H1 (cell line): ENCODE results near the gene LSM11. TPM values are rescaled to one million over a fixed set of nuclear protein-coding genes. Genes with fewer than 3 reads are reported as not detected.

ENCODE experiments used
- CTCF ChIA-PET: fragments of 300-600 bp; sonication (Branson Sonifier 250); formaldehyde crosslinking; loops from one replicate; lab custom pipeline; 2021; ENCODE audit not compliant: partially characterized antibody; lab: Charles Lee
- POLR2A ChIA-PET: fragments of 300-600 bp; sonication (Branson Sonifier 250); formaldehyde crosslinking; loops from one replicate; lab custom pipeline; 2021; ENCODE audit warnings: inconsistent platforms; ENCODE audit not compliant: partially characterized antibody; lab: Charles Lee
- DNase-seq, 2 experiments: peaks; one replicate each; pipeline versions ENCODE4 v3.0.0 to v3.0.0-alpha.2; 2010 to 2022; ENCODE audit warnings: low spot score in 2 of 2, low read depth in 1 of 2, mixed read lengths in 1 of 2
- FAIRE-seq: peaks from 2 replicates; lab custom pipeline; 2011; peaks lifted over from hg19 to GRCh38; lab: Jason Lieb, UNC
- H2AFZ ChIP-seq: 2 replicates; pipeline ENCODE4 v1.8.1; 2012; ENCODE audit warnings: low read length, inconsistent platforms
- H2AK5ac ChIP-seq: 2 replicates; pipeline ENCODE4 v1.6.1; 2013; ENCODE audit warnings: low read depth, low read length
- H2BK120ac ChIP-seq: replicated peaks from 2 replicates; pipeline ENCODE3; 2013; ENCODE audit warnings: low read depth, low read length, inconsistent platforms
- H2BK12ac ChIP-seq: 2 replicates; pipeline ENCODE4 v1.6.1; 2013; ENCODE audit warnings: low read depth, low read length
- H2BK15ac ChIP-seq: 2 replicates; pipeline ENCODE4 v1.6.1; 2013; ENCODE audit warnings: low read length
- H2BK20ac ChIP-seq: 2 replicates; pipeline ENCODE4 v1.6.1; 2013; ENCODE audit warnings: low read length
- H2BK5ac ChIP-seq: 2 replicates; pipeline ENCODE4 v1.6.1; 2013; ENCODE audit warnings: low read depth, low read length
- H3K14ac ChIP-seq: 2 replicates; pipeline ENCODE4 v1.6.1; 2013; ENCODE audit warnings: inconsistent platforms; ENCODE audit not compliant: insufficient read length
- H3K18ac ChIP-seq: 2 replicates; pipeline ENCODE4 v1.6.1; 2013; ENCODE audit warnings: low read length; ENCODE audit errors: extremely low read depth
- H3K23ac ChIP-seq: 2 replicates; pipeline ENCODE4 v1.6.1; 2013; ENCODE audit warnings: inconsistent platforms; ENCODE audit not compliant: insufficient read length
- H3K23me2 ChIP-seq: 2 replicates; pipeline ENCODE4 v1.6.1; 2013; ENCODE audit warnings: low read depth, low read length
- H3K27ac ChIP-seq: 2 replicates; pipeline ENCODE4 v1.6.1; 2011; ENCODE audit warnings: low read depth, low read length, inconsistent platforms
- H3K27me3 ChIP-seq, 4 experiments: replicated peaks in 1 of 4; 1 replicate in 1 of 4; 2 replicates in 3 of 4; pipeline versions ENCODE4 v1.6.1 to v1.8.1; 2011 to 2013; ENCODE audit warnings: low read length in 3 of 4, mild to moderate bottlenecking in 3 of 4, inconsistent platforms in 2 of 4, mixed read lengths in 2 of 4, moderate library complexity in 1 of 4; ENCODE audit not compliant: control insufficient read depth in 3 of 4, insufficient read depth in 3 of 4; ENCODE audit errors: extremely low read depth in 1 of 4
- H3K36me3 ChIP-seq, 4 experiments: 2 replicates each; pipeline versions ENCODE4 v1.6.1 to v1.8.1; 2011 to 2013; ENCODE audit warnings: mild to moderate bottlenecking in 4 of 4, low read length in 3 of 4, moderate library complexity in 2 of 4, control low read depth in 1 of 4, inconsistent platforms in 1 of 4; ENCODE audit not compliant: insufficient read depth in 4 of 4, control insufficient read depth in 2 of 4
- H3K4ac ChIP-seq: replicated peaks from 2 replicates; pipeline ENCODE3; 2013; ENCODE audit warnings: low read length, low read depth, mixed read lengths, inconsistent platforms; ENCODE audit not compliant: insufficient read length
- H3K4me1 ChIP-seq, 4 experiments: replicated peaks in 1 of 4; 1 replicate in 1 of 4; 2 replicates in 3 of 4; pipeline versions ENCODE4 v1.6.1 to v1.8.1; 2011 to 2013; ENCODE audit warnings: low read length in 3 of 4, inconsistent platforms in 2 of 4, mixed read lengths in 1 of 4; ENCODE audit not compliant: insufficient read depth in 4 of 4, control insufficient read depth in 3 of 4
- H3K4me2 ChIP-seq, 2 experiments: 2 replicates each; pipeline versions ENCODE4 v1.6.1 to v1.8.1; 2011 to 2013; ENCODE audit warnings: low read depth in 2 of 2, low read length in 2 of 2, control low read depth in 1 of 2, inconsistent platforms in 1 of 2, mild to moderate bottlenecking in 1 of 2; ENCODE audit not compliant: insufficient read depth in 1 of 2
- H3K4me3 ChIP-seq, 4 experiments: fragments of 200-600, 300-600 bp in 1 of 4; sonication (generic), shearing (Covaris generic), sonication (Bioruptor Twin) in 1 of 4; 2 replicates each; pipeline versions ENCODE4 v1.5.1 to v1.8.1; 2011 to 2016; ENCODE audit warnings: low read length in 4 of 4, low read depth in 3 of 4, control low read depth in 2 of 4, inconsistent platforms in 2 of 4, mild to moderate bottlenecking in 2 of 4, mixed read lengths in 1 of 4, moderate library complexity in 1 of 4; ENCODE audit not compliant: insufficient read depth in 2 of 4; ENCODE audit errors: extremely low read depth in 1 of 4
- H3K56ac ChIP-seq: replicated peaks from 2 replicates; pipeline ENCODE3; 2013; ENCODE audit warnings: low read depth, mild to moderate bottlenecking, mixed read lengths, low read length, inconsistent platforms; ENCODE audit not compliant: insufficient read length
- H3K79me1 ChIP-seq: 2 replicates; pipeline ENCODE4 v1.6.1; 2013; ENCODE audit warnings: low read depth, low read length, control low read depth
- H3K79me2 ChIP-seq, 2 experiments: 2 replicates each; pipeline versions ENCODE4 v1.6.1 to v1.8.1; 2012 to 2013; ENCODE audit warnings: low read length in 2 of 2, mild to moderate bottlenecking in 2 of 2, inconsistent platforms in 1 of 2; ENCODE audit not compliant: insufficient read depth in 2 of 2, control insufficient read depth in 1 of 2
- H3K9ac ChIP-seq, 4 experiments: replicated peaks in 1 of 4; 1 replicate in 1 of 4; 2 replicates in 3 of 4; pipeline versions ENCODE4 v1.6.1 to v1.8.1; 2011 to 2013; ENCODE audit warnings: low read depth in 3 of 4, low read length in 3 of 4, control low read depth in 2 of 4, mild to moderate bottlenecking in 2 of 4, moderate library complexity in 2 of 4, inconsistent platforms in 1 of 4; ENCODE audit errors: extremely low read depth in 1 of 4
- H3K9me3 ChIP-seq, 2 experiments: 2 replicates each; pipeline versions ENCODE4 v1.6.1 to v1.8.1; 2012 to 2013; ENCODE audit warnings: mild to moderate bottlenecking in 2 of 2, moderate library complexity in 2 of 2, control low read depth in 1 of 2, inconsistent platforms in 1 of 2, low read depth in 1 of 2, low read length in 1 of 2, mixed read lengths in 1 of 2; ENCODE audit not compliant: insufficient read depth in 2 of 2
- H4K20me1 ChIP-seq, 2 experiments: replicated peaks in 1 of 2; 2 replicates each; pipeline versions ENCODE3 to v1.8.1; 2011 to 2013; ENCODE audit warnings: inconsistent platforms in 2 of 2, low read length in 2 of 2, mild to moderate bottlenecking in 1 of 2; ENCODE audit not compliant: insufficient read depth in 2 of 2, control insufficient read depth in 1 of 2
- H4K5ac ChIP-seq: 2 replicates; pipeline ENCODE4 v1.6.1; 2013; ENCODE audit warnings: low read length, low read depth, mixed read lengths, inconsistent platforms; ENCODE audit not compliant: insufficient read length
- H4K8ac ChIP-seq: 2 replicates; pipeline ENCODE4 v1.8.0; 2013; ENCODE audit warnings: mild to moderate bottlenecking, moderate library complexity, low read length, inconsistent platforms; ENCODE audit not compliant: insufficient read depth; ENCODE audit errors: extremely low read depth
- H4K91ac ChIP-seq: replicated peaks from 2 replicates; pipeline ENCODE3; 2013; ENCODE audit warnings: low read length, mixed read lengths, inconsistent platforms; ENCODE audit not compliant: insufficient read length
- ASH2L ChIP-seq: fragments of 200-600, 300-600 bp; sonication (generic); IDR thresholded peaks from one replicate; pipeline ENCODE4 v1.7.1; 2017; ENCODE audit warnings: low read length
- CHD1 ChIP-seq: IDR thresholded peaks from 2 replicates; pipeline ENCODE4 v1.6.1; 2012; ENCODE audit warnings: low read depth, low read length, improper control_type of control experiment
- CTBP2 ChIP-seq: IDR thresholded peaks from 2 replicates; pipeline ENCODE4 v1.7.0; 2011; ENCODE audit warnings: borderline replicate concordance, mild to moderate bottlenecking, moderate library complexity, mixed read lengths, low read length; ENCODE audit not compliant: insufficient read depth, insufficient read length
- EGR1 ChIP-seq: IDR thresholded peaks from 2 replicates; pipeline ENCODE4 v1.6.1; 2011; ENCODE audit warnings: low read depth, low read length, borderline replicate concordance
- FOSL1 ChIP-seq: IDR thresholded peaks from 2 replicates; pipeline ENCODE4 v1.6.1; 2011; ENCODE audit warnings: mild to moderate bottlenecking, low read depth, low read length, moderate library complexity; ENCODE audit not compliant: insufficient read depth
- GTF2F1 ChIP-seq: IDR thresholded peaks from 2 replicates; pipeline ENCODE4 v1.6.1; 2012; ENCODE audit warnings: low read depth, low read length, improper control_type of control experiment, borderline replicate concordance
- HDAC2 ChIP-seq, 2 experiments: fragments of 300-600 bp in 1 of 2; sonication (generic) in 1 of 2; IDR thresholded peaks; 2 replicates each; pipeline ENCODE4 v1.6.1; 2011 to 2012; ENCODE audit warnings: low read depth in 2 of 2, low read length in 2 of 2, mild to moderate bottlenecking in 2 of 2, moderate library complexity in 2 of 2, borderline replicate concordance in 1 of 2, inconsistent platforms in 1 of 2
- JUND ChIP-seq: IDR thresholded peaks from 2 replicates; pipeline ENCODE4 v1.6.1; 2011; ENCODE audit warnings: mild to moderate bottlenecking, improper control_type of control experiment, low read length
- NANOG ChIP-seq: IDR thresholded peaks from 2 replicates; pipeline ENCODE4 v1.6.1; 2011; ENCODE audit warnings: low read length, low read depth, mild to moderate bottlenecking, inconsistent platforms; ENCODE audit not compliant: insufficient read depth, poor library complexity, severe bottlenecking
- PHF8 ChIP-seq: fragments of 200-600 bp; sonication (generic); conservative IDR thresholded peaks from 2 replicates; pipeline ENCODE4 v1.7.1; 2012; ENCODE audit warnings: low read depth, mild to moderate bottlenecking, inconsistent platforms, low read length, moderate library complexity
- POLR2AphosphoS5 ChIP-seq: IDR thresholded peaks from 2 replicates; pipeline ENCODE4 v1.6.1; 2011; ENCODE audit warnings: low read depth, low read length
- POU5F1 ChIP-seq: IDR thresholded peaks from 2 replicates; pipeline ENCODE4 v1.6.1; 2011; ENCODE audit warnings: low read depth, mild to moderate bottlenecking, low read length, moderate library complexity
- SIRT6 ChIP-seq: IDR thresholded peaks from one replicate; pipeline ENCODE4 v1.7.1; 2012; ENCODE audit warnings: low read length, inconsistent platforms
- SP2 ChIP-seq: IDR thresholded peaks from 2 replicates; pipeline ENCODE4 v1.6.1; 2012; ENCODE audit warnings: mild to moderate bottlenecking, low read length, inconsistent platforms
- SUZ12 ChIP-seq: fragments of 200-600 bp; sonication (generic); IDR thresholded peaks from 2 replicates; pipeline ENCODE4 v1.6.1; 2012; ENCODE audit warnings: mild to moderate bottlenecking, inconsistent platforms, low read length, moderate library complexity, mixed read lengths
- TEAD4 ChIP-seq: IDR thresholded peaks from 2 replicates; pipeline ENCODE4 v1.6.1; 2012; ENCODE audit warnings: low read depth, low read length, inconsistent platforms, mixed read lengths
- polyA plus RNA-seq, 7 experiments: library from polyadenylated mRNA; depleted of rRNA in 3 of 7; stranded (reverse) in 5 of 7; unstranded in 2 of 7; fragments of >200 nt in 5 of 7; fragments of 200-250 nt in 2 of 7; gene quantifications; 1 replicate in 5 of 7; 2 replicates in 1 of 7; 4 replicates in 1 of 7; pipeline versions ENCODE4 v1.2.1 to v1.2.3, GENCODE V29; 2011 to 2013; ENCODE audit warnings: missing spikeins in 2 of 7, mixed read lengths in 2 of 7
- total RNA-seq: library from RNA; stranded (reverse); fragmentation: NEBNext Ultra II Directional; extraction: Animal tissue kit (Norgen Biotek cat#: 25700); gene quantifications from 2 replicates; pipeline ENCODE4 v1.2.1, GENCODE V29; 2021

The LSM11 gene
- total and polyA plus RNA-seq, 2 of the 8 experiments (the other 6 are each of a cell fraction or from before 2014, with no cell fraction given): 1.8 to 3.9 TPM

DNA sequence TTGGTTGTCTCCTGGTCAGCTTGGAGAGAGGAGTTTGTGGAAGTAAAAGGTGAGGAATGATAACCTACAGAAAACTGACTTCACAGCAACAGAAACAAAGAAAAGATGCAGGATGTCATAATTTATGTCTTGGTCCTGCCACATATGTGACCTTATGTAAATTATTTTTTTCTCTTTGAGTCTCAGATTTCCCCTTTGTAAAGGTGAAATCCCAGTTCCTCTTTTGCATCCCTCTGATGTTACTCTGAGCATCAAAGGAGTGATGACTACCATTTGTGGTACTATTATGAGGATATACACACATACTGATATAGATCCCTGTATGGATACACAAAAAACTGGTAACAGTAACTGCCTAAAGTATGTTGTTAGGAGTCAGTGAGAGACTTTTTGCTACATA, 13.7 kb upstream of the LSM11 start:
- no peaks in the 10 kb centered on the region; a peak in 1 of 4 replicates for H3K79me2 ChIP-seq
- DNase-seq: no peak
- no peak for TF ChIP-seq CTBP2
- TF ChIP-seq SUZ12: no peak
- no peak for TF ChIP-seq SIRT6
- TF ChIP-seq SP2: no peak
- TF ChIP-seq JUND: no peak
- no peak for TF ChIP-seq HDAC2 (IDR thresholded peaks at IDR 0.05; ENCODE audit: borderline replicate concordance in 1 of 2, low read depth in 2 of 2, low read length in 2 of 2)
- no peak for TF ChIP-seq POLR2AphosphoS5
- TF ChIP-seq EGR1: no peak
- no peak for TF ChIP-seq POU5F1
- no peak for TF ChIP-seq NANOG
- TF ChIP-seq TEAD4: no peak
- no peak for TF ChIP-seq GTF2F1
- no peak for TF ChIP-seq PHF8
- TF ChIP-seq CHD1: no peak
- no peak for TF ChIP-seq FOSL1
- TF ChIP-seq ASH2L: no peak

More for the DNA sequence above, 13.7 kb upstream of the LSM11 start:
- H3K23ac ChIP-seq: no peak overlapping the region
- H3K14ac ChIP-seq: no peak overlapping the region
- ChIA-PET POLR2A (no interaction called here), CTCF (interaction anchor here (1.0 to 2.9 kb wide), 2 partner anchors 11 to 14 kb away, joined by 3 to 11 read pairs; no protein-coding TSS in a partner anchor)
- peaks cover 4% of the 10 kb centered on the region; the same call in 1 of the 2 replicates for H3K23me2 ChIP-seq
- no peaks in the 10 kb centered on the region for H3K4me1 ChIP-seq
- no peak overlapping the region for H2BK20ac ChIP-seq
- H2BK12ac ChIP-seq: no peak overlapping the region
- no peaks in the 10 kb centered on the region for H3K27me3 ChIP-seq
- H3K56ac ChIP-seq: no peak overlapping the region
- no peak overlapping the region for H4K5ac ChIP-seq
- H4K20me1 ChIP-seq: no peaks in the 10 kb centered on the region
- H3K4ac ChIP-seq: no peak overlapping the region
- H3K79me1 ChIP-seq: no peaks in the 10 kb centered on the region
- no peak overlapping the region for H3K4me3 ChIP-seq
- H2BK5ac ChIP-seq: no peak overlapping the region
- no peak overlapping the region for H4K91ac ChIP-seq
- no peak overlapping the region for H2AK5ac ChIP-seq
- H4K8ac ChIP-seq: no peak overlapping the region
- no peak overlapping the region for H3K18ac ChIP-seq
- H3K9me3 ChIP-seq: no peaks in the 10 kb centered on the region
- no peak overlapping the region for H3K9ac ChIP-seq
- H3K27ac ChIP-seq: no peak overlapping the region
- H3K36me3 ChIP-seq: peaks cover 0 to 17% (median 4%) of the 10 kb centered on the region in 4 experiments; a peak in 5 of 8 replicates
- no peak overlapping the region for H2BK120ac ChIP-seq
- no peak for FAIRE-seq
- no peak overlapping the region for H3K4me2 ChIP-seq
- no peak overlapping the region for H2BK15ac ChIP-seq
- no peak overlapping the region for H2AFZ ChIP-seq
